MCF 10A (cell line): Measurements from ENCODE around the gene NNMT. TPM values are rescaled to one million over a fixed set of nuclear protein-coding genes. Genes with fewer than 3 reads are reported as not detected.

Source experiments
- BruUV-seq: library from RNA; stranded (reverse); fragments of 400-500 nt; replicated peaks from 2 replicates; lab custom pipeline; 2021; lab: Mats Ljungman, UMichigan
- CTCF ChIA-PET: fragments of 300-600 bp; sonication (Branson Sonifier 250); formaldehyde crosslinking; extraction: SDS; loops from one replicate; lab custom pipeline; 2021; ENCODE audit warnings: antibody characterized with exemption, inconsistent platforms; lab: Yijun Ruan, JAX
- POLR2A ChIA-PET: fragments of 300-600, 350-650 bp; sonication (Branson Sonifier 250); formaldehyde crosslinking; extraction: SDS; loops from one replicate; lab custom pipeline; 2020; ENCODE audit warnings: antibody characterized with exemption, inconsistent platforms; lab: Yijun Ruan, JAX
- DNase-seq: peaks from one replicate; pipeline ENCODE4 v3.0.0-alpha.2; 2018; ENCODE audit not compliant: unreplicated experiment
- H3K27ac Mint-ChIP-seq: one replicate; pipeline ENCODE4 v1.8.0; 2022; ENCODE audit warnings: mild to moderate bottlenecking, low read depth, mixed read lengths; ENCODE audit not compliant: unreplicated experiment
- H3K27me3 Mint-ChIP-seq: one replicate; pipeline ENCODE4 v1.8.0; 2022; ENCODE audit warnings: mixed read lengths; ENCODE audit not compliant: insufficient read depth, unreplicated experiment
- H3K36me3 Mint-ChIP-seq: one replicate; pipeline ENCODE4 v1.8.0; 2022; ENCODE audit warnings: mild to moderate bottlenecking, moderate library complexity, mixed read lengths; ENCODE audit not compliant: insufficient read depth, unreplicated experiment
- H3K4me1 Mint-ChIP-seq: one replicate; pipeline ENCODE4 v1.8.0; 2022; ENCODE audit warnings: mixed read lengths; ENCODE audit not compliant: insufficient read depth, unreplicated experiment
- H3K4me3 Mint-ChIP-seq: one replicate; pipeline ENCODE4 v1.8.0; 2022; ENCODE audit warnings: mild to moderate bottlenecking, moderate library complexity, mixed read lengths; ENCODE audit not compliant: unreplicated experiment
- H3K9me3 Mint-ChIP-seq: one replicate; pipeline ENCODE4 v1.8.0; 2022; ENCODE audit warnings: mixed read lengths; ENCODE audit not compliant: unreplicated experiment
- CTCF ChIP-seq: fragments of 200-600 bp; IDR thresholded peaks from one replicate; pipeline ENCODE4 v1.8.0; 2022; ENCODE audit warnings: antibody characterized with exemption, mild to moderate bottlenecking; ENCODE audit not compliant: unreplicated experiment
- intact Hi-C: fragments of 100-400 bp; cut with micrococcal nuclease; formaldehyde crosslinking; loops from 2 replicates; pipeline ENCODE4 v1.14.1; 2022
- total RNA-seq: library from RNA; stranded (reverse); gene quantifications from 2 replicates; pipeline ENCODE4 v1.2.3, GENCODE V29; 2022

NNMT gene
- total RNA-seq, 1 experiment from 2014 or later: 638 TPM

DNA sequence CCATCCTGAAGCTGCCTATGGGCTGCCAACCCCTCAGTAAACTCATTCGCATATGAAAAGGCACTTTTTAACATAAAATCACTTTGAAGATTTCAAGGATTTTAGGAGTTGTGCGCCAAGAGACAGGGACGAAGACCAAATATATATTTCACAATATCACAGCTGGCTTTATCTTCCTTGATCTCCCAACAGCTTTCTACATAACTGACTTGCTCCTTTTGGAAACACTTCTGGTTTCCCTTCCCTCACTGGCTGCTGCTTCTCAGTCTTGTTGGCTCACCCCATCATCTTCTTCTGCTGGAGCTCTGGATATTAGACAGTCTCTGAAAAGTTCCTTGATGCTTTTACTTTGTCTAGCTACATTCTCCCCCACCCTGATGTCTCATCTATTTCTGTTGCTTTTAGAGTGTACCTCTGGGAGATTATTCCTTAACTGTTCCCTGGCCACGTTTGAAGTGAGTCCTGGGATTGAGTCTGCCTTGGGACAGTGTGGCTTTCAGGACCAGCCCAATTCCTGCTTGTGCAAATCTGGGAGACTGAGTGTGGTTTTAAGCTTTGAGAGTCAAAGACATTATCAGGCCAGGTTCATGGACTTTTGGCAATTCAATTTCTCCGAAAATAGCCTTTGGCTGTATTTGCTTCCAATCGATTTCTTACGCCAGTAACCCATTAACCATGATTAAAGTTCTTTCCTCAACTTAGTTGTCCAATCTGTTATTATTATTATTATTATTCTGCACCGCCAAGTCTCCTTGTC, 30.9 kb upstream of the NNMT start:
- peaks cover 2% of the 10 kb centered on the region for H3K4me1 Mint-ChIP-seq
- no peaks in the 10 kb centered on the region for H3K9me3 Mint-ChIP-seq
- intact Hi-C loops: no loop called here
- H3K27me3 Mint-ChIP-seq: no peaks in the 10 kb centered on the region
- POLR2A ChIA-PET: interaction anchor here (0.9 to 1.3 kb wide), 3 partner anchors 9 to 238 kb away, joined by 3 to 6 read pairs (median 3); no protein-coding TSS in a partner anchor
- peaks cover 15% of the 10 kb centered on the region for H3K36me3 Mint-ChIP-seq
- DNase-seq: no peak
- CTCF ChIA-PET: interaction anchor here (0.6 to 7.7 kb wide), 11 partner anchors 9 to 371 kb away, joined by 3 to 82 read pairs (median 4); no protein-coding TSS in a partner anchor
- H3K27ac Mint-ChIP-seq: no peak overlapping the region
- no peak for TF ChIP-seq CTCF
- no peak overlapping the region for H3K4me3 Mint-ChIP-seq
- no TSS peak for BruUV-seq

- intact Hi-C loops: no loop called here
- Mint-ChIP-seq H3K27ac (no peak overlapping the region), H3K4me3 (no peak overlapping the region), H3K4me1 (no peaks in the 10 kb centered on the region), H3K36me3 (peaks cover 39% of the 10 kb centered on the region), H3K9me3 (no peaks in the 10 kb centered on the region), H3K27me3 (no peaks in the 10 kb centered on the region)
- no peak for TF ChIP-seq CTCF
- ChIA-PET POLR2A (interaction anchor here (0.6 to 1.6 kb wide), 3 partner anchors 9 to 252 kb away, joined by 3 to 7 read pairs (median 4); no protein-coding TSS in a partner anchor), CTCF (interaction anchor here (1.0 to 1.2 kb wide), 3 partner anchors 8 to 275 kb away, joined by 3 to 4 read pairs (median 4); no protein-coding TSS in a partner anchor)
- no TSS peak for BruUV-seq
- no peak for DNase-seq
Measured at GRCh38 chr11:114269498-114269897, 26.7 kb upstream of the NNMT start.

GRCh38 chr11:114270531-114271270, 25.5 kb upstream of the NNMT start:
- ChIA-PET POLR2A (no interaction called here), CTCF (interaction anchor here (1.2 kb wide), 1 partner anchor 10 kb away, joined by 8 read pairs; no protein-coding TSS in a partner anchor)
- no peaks in the 10 kb centered on the region for H3K4me1 Mint-ChIP-seq
- H3K36me3 Mint-ChIP-seq: peaks cover 48% of the 10 kb centered on the region
- no peaks in the 10 kb centered on the region for H3K27me3 Mint-ChIP-seq
- intact Hi-C loops: no loop called here
- no peaks in the 10 kb centered on the region for H3K9me3 Mint-ChIP-seq
- TF ChIP-seq CTCF: no peak
- H3K27ac Mint-ChIP-seq: no peak overlapping the region
- H3K4me3 Mint-ChIP-seq: no peak overlapping the region
- DNase-seq: no peak
- BruUV-seq: no TSS peak

DNA sequence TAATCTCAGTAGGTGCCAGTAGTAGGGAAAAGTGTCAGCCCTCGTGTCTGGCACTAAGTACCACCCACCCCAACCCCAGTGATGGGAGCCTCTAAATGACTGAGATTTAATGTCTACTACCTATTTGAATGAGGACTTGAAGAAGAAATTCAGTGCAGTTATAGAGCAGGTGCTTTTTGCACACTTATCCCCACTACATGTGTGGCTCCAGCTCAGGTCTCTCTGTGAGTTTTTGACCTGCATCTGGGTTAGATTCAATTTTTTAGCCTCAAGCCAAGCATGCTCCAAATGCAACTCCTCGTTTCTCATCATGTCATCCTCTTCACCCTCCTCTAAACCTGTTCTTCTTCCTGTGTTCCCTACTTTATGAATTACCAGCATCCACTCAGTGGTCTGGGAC, 24.9 kb upstream of the NNMT start:
- intact Hi-C loops: no loop called here
- CTCF ChIA-PET: interaction anchor here (1.2 kb wide), 1 partner anchor 10 kb away, joined by 8 read pairs; no protein-coding TSS in a partner anchor
- POLR2A ChIA-PET: no interaction called here
- no peak overlapping the region for H3K4me3 Mint-ChIP-seq
- no peak for DNase-seq
- peaks cover 51% of the 10 kb centered on the region for H3K36me3 Mint-ChIP-seq
- TF ChIP-seq CTCF: no peak
- peak overlapping the region; percentile 23 for H3K27ac Mint-ChIP-seq
- no peaks in the 10 kb centered on the region for H3K9me3 Mint-ChIP-seq
- no peaks in the 10 kb centered on the region for H3K4me1 Mint-ChIP-seq
- BruUV-seq: no TSS peak
- no peaks in the 10 kb centered on the region for H3K27me3 Mint-ChIP-seq
